Measurements from ENCODE around the gene CDH23.

CDH23 gene

GRCh38 chr10:71388583-71389310 lies 8.0 kb upstream of the CDH23 start:
- no peak for TF ChIP-seq CTCF (conservative IDR thresholded peaks at IDR 0.05)
- H3K27ac ChIP-seq, result no peak overlapping the region

DNA sequence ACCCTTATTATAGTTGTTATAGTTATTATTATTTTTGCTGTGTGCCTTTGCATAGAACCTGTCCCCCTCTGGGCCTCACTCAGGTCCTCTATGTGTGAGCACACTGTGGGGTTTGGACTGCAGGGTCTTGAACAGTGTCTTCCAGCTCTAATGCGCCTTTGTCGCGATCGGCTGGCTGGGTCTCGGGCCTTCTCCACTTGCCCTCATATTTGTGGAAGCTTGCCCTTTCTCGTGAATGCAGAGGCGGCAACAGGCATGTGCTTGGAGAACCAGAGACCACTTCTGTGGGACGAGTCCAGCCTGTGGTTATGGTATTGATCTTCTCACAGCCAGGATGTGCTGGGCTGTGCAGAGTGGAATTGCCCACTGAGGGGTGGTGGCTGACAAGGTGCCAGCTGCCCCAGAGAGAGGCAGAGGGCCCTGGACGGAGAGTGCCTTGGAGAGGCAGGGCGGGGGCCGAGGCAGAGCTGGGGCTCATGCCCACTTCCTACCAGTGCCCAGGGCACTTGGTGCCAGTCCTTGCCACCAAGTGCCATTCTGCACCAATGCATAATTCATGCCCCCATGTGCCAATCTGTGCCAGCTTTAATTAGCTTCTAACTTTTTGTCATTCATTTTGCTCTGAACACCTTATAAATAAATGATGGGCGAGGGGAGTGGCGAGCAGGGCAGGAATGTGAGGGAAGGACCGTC lies 6.8 kb upstream of the CDH23 start:
- no peak overlapping the region for H3K27ac ChIP-seq
- TF ChIP-seq CTCF (conservative IDR thresholded peaks at IDR 0.05), result no peak

DNA sequence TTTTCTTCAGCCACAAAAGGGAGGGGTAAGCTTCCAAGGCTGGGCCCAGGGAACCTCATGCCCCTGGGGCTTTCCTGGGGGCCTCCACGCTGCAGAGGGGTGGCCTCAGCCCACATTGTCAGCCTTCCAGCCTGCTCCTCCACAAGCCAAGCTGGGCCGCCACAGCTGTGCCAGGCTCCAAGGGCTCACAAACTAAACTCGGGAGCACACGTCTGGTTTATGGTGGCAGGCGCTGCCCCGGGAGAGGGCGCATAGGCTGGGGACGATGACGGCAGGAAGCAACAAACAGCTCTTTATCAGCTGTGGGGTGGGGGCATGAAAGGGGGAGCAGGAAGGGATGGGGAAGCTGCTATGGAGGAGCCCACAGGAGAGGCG lies 6.3 kb upstream of the CDH23 start:
- TF ChIP-seq CTCF (conservative IDR thresholded peaks at IDR 0.05), result no peak
- no peak overlapping the region for H3K27ac ChIP-seq

DNA sequence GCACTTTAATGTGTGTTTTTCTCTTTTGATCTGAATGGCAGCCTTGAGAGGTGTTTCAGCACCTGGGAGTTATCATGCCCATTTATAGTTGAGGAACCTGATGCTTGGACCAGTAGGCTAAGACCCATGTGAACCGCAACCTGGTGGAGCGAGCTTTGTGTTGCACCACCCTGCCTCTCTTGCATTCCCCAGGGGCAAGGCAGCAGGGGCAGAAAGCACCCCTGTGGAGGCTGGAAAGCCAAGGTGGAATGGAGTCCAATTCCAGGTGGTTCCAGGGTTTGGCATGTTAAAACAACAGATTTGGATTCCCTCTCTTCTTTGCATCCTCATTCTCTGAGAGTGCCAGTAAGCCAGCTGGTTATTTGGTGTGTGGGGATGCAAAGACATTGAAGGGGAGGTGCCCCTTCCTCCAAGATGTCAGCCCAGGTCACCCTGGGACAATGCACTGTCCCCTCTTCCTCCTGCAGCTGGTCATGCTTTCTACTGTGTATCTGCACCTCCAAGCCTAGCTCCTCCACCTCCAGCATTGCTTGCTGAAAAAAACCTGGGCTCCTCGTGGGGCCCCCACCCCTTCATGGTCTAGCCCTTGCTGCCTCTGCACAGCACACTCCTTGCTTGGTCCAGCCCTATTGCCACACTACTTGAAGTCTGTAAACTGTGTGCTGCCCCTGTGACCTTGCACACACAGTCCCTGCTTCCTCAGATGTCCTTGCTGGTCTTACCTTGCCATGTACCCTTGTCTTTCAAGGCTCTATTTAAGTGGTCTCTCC lies 5.6 kb upstream of the CDH23 start:
- TF ChIP-seq CTCF (conservative IDR thresholded peaks at IDR 0.05), result no peak

DNA sequence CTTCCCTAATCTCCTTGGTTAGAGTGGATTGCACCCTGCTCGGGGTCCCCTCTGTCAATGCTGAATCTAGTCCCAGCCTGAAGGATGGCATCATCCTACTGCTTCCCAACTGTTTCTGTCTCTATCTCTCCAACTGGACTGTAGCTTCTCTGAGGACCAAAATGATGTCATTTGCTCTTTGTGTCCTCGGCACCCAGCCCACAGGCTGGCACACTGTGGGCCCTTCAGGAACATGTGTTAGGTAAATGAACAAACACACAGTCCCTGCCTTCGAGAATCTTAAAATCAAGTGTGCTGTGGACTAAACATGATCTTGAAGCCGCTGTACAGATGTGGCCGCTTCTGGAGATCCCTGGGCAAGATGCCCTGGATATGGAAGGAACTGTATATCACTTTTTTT lies 5.0 kb upstream of the CDH23 start:
- TF ChIP-seq CTCF (conservative IDR thresholded peaks at IDR 0.05), result no peak
- no peak overlapping the region for H3K27ac ChIP-seq

More for the DNA sequence above, 5.6 kb upstream of the CDH23 start:
- H3K27ac ChIP-seq, result no peak overlapping the region

DNA sequence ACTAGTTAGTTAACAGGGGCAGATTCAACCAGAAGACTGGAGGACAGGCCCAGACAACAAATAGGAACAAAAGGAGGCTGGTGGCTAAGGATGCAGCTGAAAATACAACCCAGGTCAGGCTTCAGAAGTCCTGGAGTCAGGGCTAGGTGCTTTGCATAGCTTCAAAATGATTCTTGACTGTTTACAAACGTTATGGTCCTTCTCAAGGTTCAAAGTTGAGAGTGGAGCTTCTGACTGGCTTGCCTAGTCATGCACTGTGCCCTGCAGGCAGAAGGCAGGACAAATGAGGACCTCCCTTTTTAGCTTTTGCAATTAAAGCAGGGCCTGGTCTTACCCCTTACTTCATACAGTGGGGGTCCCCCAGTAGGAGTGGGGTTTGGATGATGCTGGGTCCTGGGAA lies 4.4 kb upstream of the CDH23 start:
- no peak for TF ChIP-seq CTCF (conservative IDR thresholded peaks at IDR 0.05)
- H3K27ac ChIP-seq, result no peak overlapping the region

All from VCaP (cell line).